SK-N-SH treated with all-trans-retinoic acid at 6 μM for 48 hours (cell line): ENCODE measurements around the gene SURF6.

Experiments
- ATAC-seq: fragments of 200-7000 bp; cut with Tn5 transposase; 3 replicates; pipeline ENCODE4 v1.9.1; 2020; ENCODE audit warnings: mild to moderate bottlenecking, moderate library complexity
- ARNTL ChIP-seq: fragments of 450-650 bp; formaldehyde crosslinking; IDR thresholded peaks from 2 replicates; pipeline ENCODE4 v1.5.0; 2020; ENCODE audit warnings: low read depth, mild to moderate bottlenecking, moderate library complexity, borderline replicate concordance
- BACH2 ChIP-seq: fragments of 250-450 bp; sonication (Bioruptor Pico); IDR thresholded peaks from 2 replicates; pipeline ENCODE4 v1.9.0; 2021; ENCODE audit warnings: mild to moderate bottlenecking, borderline replicate concordance
- CSDC2 ChIP-seq: fragments of 250-450 bp; sonication (Bioruptor Pico); IDR thresholded peaks from 2 replicates; pipeline ENCODE4 v1.5.0; 2020; ENCODE audit warnings: mild to moderate bottlenecking, moderate library complexity
- ESRRG ChIP-seq: fragments of 250-450 bp; sonication (Bioruptor Pico); IDR thresholded peaks from 2 replicates; pipeline ENCODE4 v1.6.1; 2021; ENCODE audit warnings: mild to moderate bottlenecking
- GLIS3 ChIP-seq: fragments of 250-450 bp; sonication (Bioruptor Pico); IDR thresholded peaks from 2 replicates; pipeline ENCODE4 v1.5.0; 2020; ENCODE audit warnings: mild to moderate bottlenecking, moderate library complexity
- ISL1 ChIP-seq: fragments of 250-450 bp; sonication (Bioruptor Pico); IDR thresholded peaks from 2 replicates; pipeline ENCODE4 v2.1.2; 2022; ENCODE audit warnings: mild to moderate bottlenecking, moderate library complexity
- PPARA ChIP-seq: fragments of 250-450 bp; sonication (Bioruptor Pico); IDR thresholded peaks from 2 replicates; pipeline ENCODE4 v1.5.0; 2020; ENCODE audit warnings: mild to moderate bottlenecking, borderline replicate concordance
- RARB ChIP-seq: fragments of 250-450 bp; sonication (Bioruptor Pico); IDR thresholded peaks from 2 replicates; pipeline ENCODE4 v1.8.0; 2021; ENCODE audit warnings: mild to moderate bottlenecking, moderate library complexity
- SNAI2 ChIP-seq: fragments of 250-450 bp; sonication (Bioruptor Pico); IDR thresholded peaks from 2 replicates; pipeline ENCODE4 v1.5.0; 2020; ENCODE audit warnings: mild to moderate bottlenecking, moderate library complexity
- TCF4 ChIP-seq: fragments of 250-450 bp; sonication (Bioruptor Pico); IDR thresholded peaks from 2 replicates; pipeline ENCODE4 v1.8.0; 2021; ENCODE audit warnings: mild to moderate bottlenecking, moderate library complexity, borderline replicate concordance
- TOX ChIP-seq: fragments of 250-450 bp; sonication (Bioruptor Pico); IDR thresholded peaks from 2 replicates; pipeline ENCODE4 v1.8.0; 2021; ENCODE audit warnings: mild to moderate bottlenecking, moderate library complexity, borderline replicate concordance
- ZC3H10 ChIP-seq: fragments of 250-450 bp; sonication (Bioruptor Pico); IDR thresholded peaks from 2 replicates; pipeline ENCODE4 v1.5.1; 2021; ENCODE audit warnings: mild to moderate bottlenecking, moderate library complexity
- ZFP3 ChIP-seq: fragments of 250-450 bp; sonication (Bioruptor Pico); IDR thresholded peaks from 2 replicates; pipeline ENCODE4 v1.5.0; 2020; ENCODE audit warnings: mild to moderate bottlenecking, moderate library complexity
- ZFP30 ChIP-seq: fragments of 450-650 bp; formaldehyde crosslinking; IDR thresholded peaks from 2 replicates; pipeline ENCODE4 v1.5.0; 2022; ENCODE audit warnings: mild to moderate bottlenecking, moderate library complexity
- ZNF565 ChIP-seq: fragments of 450-650 bp; formaldehyde crosslinking; conservative IDR thresholded peaks from 2 replicates; pipeline ENCODE4 v1.5.0; 2020; ENCODE audit warnings: low read depth, mild to moderate bottlenecking, moderate library complexity
- ZNF70 ChIP-seq: fragments of 450-650 bp; formaldehyde crosslinking; IDR thresholded peaks from 2 replicates; pipeline ENCODE4 v1.5.0; 2020; ENCODE audit warnings: mild to moderate bottlenecking, moderate library complexity
- ZNF8 ChIP-seq: fragments of 450-650 bp; formaldehyde crosslinking; IDR thresholded peaks from 2 replicates; pipeline ENCODE4 v1.5.0; 2020; ENCODE audit warnings: mild to moderate bottlenecking, moderate library complexity
- TF ChIP-seq, protein P1 (sequence below): fragments of 250-450 bp; sonication (Bioruptor Pico); IDR thresholded peaks from 2 replicates; pipeline ENCODE4 v1.5.0; 2020; ENCODE audit warnings: mild to moderate bottlenecking, moderate library complexity
- TF ChIP-seq, protein P2 (sequence below): fragments of 250-450 bp; sonication (Bioruptor Pico); IDR thresholded peaks from 2 replicates; pipeline ENCODE4 v1.8.0; 2020; ENCODE audit warnings: mild to moderate bottlenecking, moderate library complexity, borderline replicate concordance
- TF ChIP-seq, protein P3 (sequence below): fragments of 250-450 bp; sonication (Bioruptor Pico); IDR thresholded peaks from 2 replicates; pipeline ENCODE4 v1.5.1; 2020; ENCODE audit warnings: low read depth, mild to moderate bottlenecking, moderate library complexity
- TF ChIP-seq, protein P4 (sequence below): fragments of 250-450 bp; sonication (Bioruptor Pico); IDR thresholded peaks from 2 replicates; pipeline ENCODE4 v1.8.0; 2021; ENCODE audit warnings: low read depth, mild to moderate bottlenecking, moderate library complexity, borderline replicate concordance

SURF6 gene

DNA sequence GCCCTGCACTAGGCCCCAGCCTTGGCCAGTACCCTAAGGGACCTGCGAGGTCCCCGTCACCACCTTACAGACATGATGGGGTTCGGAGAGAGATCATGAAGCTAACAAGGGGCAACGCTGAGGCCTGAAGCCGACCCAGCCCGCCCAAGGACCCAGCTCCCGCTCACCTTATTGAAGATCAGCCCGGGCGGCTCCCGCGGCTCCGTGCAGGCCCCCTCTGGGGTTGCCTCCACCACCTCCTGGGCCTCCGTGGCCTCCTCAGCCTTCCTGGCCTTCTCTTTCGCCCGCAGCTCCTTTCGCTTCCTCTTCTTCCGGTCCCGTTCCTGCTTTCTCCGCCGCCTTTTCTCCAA, 3.6 kb downstream of the SURF6 start:
- ATAC-seq, result no peak
- TF ChIP-seq SNAI2 (CRISPR knock-in tag) (no peak), GLIS3 (CRISPR knock-in tag) (no peak), ESRRG (CRISPR knock-in tag) (no peak), BACH2 (no peak), ZNF8 (CRISPR knock-in tag) (no peak), ZFP3 (no peak), TOX (no peak), ZNF565 (no peak), ZNF70 (CRISPR knock-in tag) (no peak), ZFP30 (CRISPR knock-in tag) (no peak), CSDC2 (CRISPR knock-in tag) (no peak), ARNTL (CRISPR knock-in tag) (no peak), ISL1 (CRISPR knock-in tag) (no peak), TCF4 (CRISPR knock-in tag) (no peak), PPARA (CRISPR knock-in tag) (no peak)
- TF ChIP-seq, protein P1, sequence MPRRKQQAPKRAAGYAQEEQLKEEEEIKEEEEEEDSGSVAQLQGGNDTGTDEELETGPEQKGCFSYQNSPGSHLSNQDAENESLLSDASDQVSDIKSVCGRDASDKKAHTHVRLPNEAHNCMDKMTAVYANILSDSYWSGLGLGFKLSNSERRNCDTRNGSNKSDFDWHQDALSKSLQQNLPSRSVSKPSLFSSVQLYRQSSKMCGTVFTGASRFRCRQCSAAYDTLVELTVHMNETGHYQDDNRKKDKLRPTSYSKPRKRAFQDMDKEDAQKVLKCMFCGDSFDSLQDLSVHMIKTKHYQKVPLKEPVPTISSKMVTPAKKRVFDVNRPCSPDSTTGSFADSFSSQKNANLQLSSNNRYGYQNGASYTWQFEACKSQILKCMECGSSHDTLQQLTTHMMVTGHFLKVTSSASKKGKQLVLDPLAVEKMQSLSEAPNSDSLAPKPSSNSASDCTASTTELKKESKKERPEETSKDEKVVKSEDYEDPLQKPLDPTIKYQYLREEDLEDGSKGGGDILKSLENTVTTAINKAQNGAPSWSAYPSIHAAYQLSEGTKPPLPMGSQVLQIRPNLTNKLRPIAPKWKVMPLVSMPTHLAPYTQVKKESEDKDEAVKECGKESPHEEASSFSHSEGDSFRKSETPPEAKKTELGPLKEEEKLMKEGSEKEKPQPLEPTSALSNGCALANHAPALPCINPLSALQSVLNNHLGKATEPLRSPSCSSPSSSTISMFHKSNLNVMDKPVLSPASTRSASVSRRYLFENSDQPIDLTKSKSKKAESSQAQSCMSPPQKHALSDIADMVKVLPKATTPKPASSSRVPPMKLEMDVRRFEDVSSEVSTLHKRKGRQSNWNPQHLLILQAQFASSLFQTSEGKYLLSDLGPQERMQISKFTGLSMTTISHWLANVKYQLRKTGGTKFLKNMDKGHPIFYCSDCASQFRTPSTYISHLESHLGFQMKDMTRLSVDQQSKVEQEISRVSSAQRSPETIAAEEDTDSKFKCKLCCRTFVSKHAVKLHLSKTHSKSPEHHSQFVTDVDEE (CRISPR knock-in tag), result no peak
- TF ChIP-seq, protein P2, sequence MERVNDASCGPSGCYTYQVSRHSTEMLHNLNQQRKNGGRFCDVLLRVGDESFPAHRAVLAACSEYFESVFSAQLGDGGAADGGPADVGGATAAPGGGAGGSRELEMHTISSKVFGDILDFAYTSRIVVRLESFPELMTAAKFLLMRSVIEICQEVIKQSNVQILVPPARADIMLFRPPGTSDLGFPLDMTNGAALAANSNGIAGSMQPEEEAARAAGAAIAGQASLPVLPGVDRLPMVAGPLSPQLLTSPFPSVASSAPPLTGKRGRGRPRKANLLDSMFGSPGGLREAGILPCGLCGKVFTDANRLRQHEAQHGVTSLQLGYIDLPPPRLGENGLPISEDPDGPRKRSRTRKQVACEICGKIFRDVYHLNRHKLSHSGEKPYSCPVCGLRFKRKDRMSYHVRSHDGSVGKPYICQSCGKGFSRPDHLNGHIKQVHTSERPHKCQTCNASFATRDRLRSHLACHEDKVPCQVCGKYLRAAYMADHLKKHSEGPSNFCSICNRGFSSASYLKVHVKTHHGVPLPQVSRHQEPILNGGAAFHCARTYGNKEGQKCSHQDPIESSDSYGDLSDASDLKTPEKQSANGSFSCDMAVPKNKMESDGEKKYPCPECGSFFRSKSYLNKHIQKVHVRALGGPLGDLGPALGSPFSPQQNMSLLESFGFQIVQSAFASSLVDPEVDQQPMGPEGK, result no peak
- TF ChIP-seq, protein P3, sequence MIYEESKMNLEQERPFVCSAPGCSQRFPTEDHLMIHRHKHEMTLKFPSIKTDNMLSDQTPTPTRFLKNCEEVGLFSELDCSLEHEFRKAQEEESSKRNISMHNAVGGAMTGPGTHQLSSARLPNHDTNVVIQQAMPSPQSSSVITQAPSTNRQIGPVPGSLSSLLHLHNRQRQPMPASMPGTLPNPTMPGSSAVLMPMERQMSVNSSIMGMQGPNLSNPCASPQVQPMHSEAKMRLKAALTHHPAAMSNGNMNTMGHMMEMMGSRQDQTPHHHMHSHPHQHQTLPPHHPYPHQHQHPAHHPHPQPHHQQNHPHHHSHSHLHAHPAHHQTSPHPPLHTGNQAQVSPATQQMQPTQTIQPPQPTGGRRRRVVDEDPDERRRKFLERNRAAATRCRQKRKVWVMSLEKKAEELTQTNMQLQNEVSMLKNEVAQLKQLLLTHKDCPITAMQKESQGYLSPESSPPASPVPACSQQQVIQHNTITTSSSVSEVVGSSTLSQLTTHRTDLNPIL (CRISPR knock-in tag), result no peak
- TF ChIP-seq, protein P4, sequence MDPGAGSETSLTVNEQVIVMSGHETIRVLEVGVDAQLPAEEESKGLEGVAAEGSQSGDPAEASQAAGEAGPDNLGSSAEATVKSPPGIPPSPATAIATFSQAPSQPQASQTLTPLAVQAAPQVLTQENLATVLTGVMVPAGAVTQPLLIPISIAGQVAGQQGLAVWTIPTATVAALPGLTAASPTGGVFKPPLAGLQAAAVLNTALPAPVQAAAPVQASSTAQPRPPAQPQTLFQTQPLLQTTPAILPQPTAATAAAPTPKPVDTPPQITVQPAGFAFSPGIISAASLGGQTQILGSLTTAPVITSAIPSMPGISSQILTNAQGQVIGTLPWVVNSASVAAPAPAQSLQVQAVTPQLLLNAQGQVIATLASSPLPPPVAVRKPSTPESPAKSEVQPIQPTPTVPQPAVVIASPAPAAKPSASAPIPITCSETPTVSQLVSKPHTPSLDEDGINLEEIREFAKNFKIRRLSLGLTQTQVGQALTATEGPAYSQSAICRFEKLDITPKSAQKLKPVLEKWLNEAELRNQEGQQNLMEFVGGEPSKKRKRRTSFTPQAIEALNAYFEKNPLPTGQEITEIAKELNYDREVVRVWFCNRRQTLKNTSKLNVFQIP (CRISPR knock-in tag), result no peak

DNA sequence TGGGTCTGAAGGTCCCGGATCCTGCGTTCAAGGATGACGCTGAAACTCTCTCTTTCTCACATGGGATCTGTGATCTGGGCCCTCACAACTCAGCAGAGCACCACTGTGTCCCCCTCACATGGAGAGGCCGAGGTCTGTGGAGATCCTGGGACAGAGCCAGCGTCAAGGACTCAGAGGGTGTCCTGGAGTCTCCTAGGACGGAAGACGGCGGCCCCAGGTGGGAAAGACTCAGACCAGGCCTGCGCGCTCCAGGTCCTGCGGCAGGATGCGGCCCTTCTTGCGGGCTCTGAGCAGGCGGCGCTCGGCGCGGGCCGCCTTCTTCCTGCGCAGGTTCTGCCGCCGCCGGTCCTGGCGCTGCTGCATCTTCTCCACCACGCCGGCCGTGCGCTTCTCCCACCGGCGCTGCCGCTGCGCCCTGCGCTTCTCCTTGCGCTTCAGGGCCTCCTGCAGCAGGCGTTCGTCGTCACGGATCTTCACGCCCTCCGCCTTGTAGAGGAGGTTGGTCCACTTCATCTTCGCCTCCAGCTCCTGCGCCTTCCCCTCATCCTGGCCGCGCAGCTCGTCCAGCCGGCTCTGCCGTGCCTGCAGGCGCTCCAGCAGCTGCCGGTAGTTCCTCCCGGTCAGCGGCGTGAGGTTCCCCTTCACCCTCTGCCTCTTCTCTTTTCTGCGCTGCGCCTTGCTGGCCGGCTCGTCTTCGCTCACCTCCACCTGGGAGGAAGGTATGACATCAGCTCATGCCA, 4.2 kb downstream of the SURF6 start:
- TF ChIP-seq TOX (no peak), ARNTL (CRISPR knock-in tag) (no peak), ESRRG (CRISPR knock-in tag) (no peak), ZNF8 (CRISPR knock-in tag) (no peak), GLIS3 (CRISPR knock-in tag) (no peak), BACH2 (no peak), ZFP30 (CRISPR knock-in tag) (no peak), TCF4 (CRISPR knock-in tag) (no peak), RARB (CRISPR knock-in tag) (no peak), ZNF565 (no peak), ZC3H10 (CRISPR knock-in tag) (no peak)
- TF ChIP-seq, protein P2, result no peak
- TF ChIP-seq, protein P1 (CRISPR knock-in tag), result no peak
- ATAC-seq, result no peak
